Endothelial cell (in vitro differentiated cells): ENCODE results near the gene CLCA1. TPM values are rescaled to one million over a fixed set of nuclear protein-coding genes. Genes with fewer than 3 reads are reported as not detected.

Experiments used
- DNase-seq: peaks from one replicate; pipeline ENCODE4 v3.0.0; 2021; ENCODE audit warnings: low spot score
- H3K27ac Mint-ChIP-seq: one replicate; pipeline ENCODE4 v1.8.0; 2021; ENCODE audit warnings: mixed read lengths, inconsistent platforms; ENCODE audit not compliant: unreplicated experiment
- H3K27me3 Mint-ChIP-seq: one replicate; pipeline ENCODE4 v1.8.0; 2021; ENCODE audit warnings: mild to moderate bottlenecking, moderate library complexity, mixed read lengths, inconsistent platforms; ENCODE audit not compliant: unreplicated experiment
- H3K36me3 Mint-ChIP-seq: one replicate; pipeline ENCODE4 v1.8.0; 2021; ENCODE audit warnings: mild to moderate bottlenecking, low read depth, mixed read lengths, inconsistent platforms; ENCODE audit not compliant: unreplicated experiment
- H3K4me1 Mint-ChIP-seq: one replicate; pipeline ENCODE4 v1.8.0; 2021; ENCODE audit warnings: mild to moderate bottlenecking, mixed read lengths, inconsistent platforms; ENCODE audit not compliant: unreplicated experiment
- H3K4me3 Mint-ChIP-seq: one replicate; pipeline ENCODE4 v1.8.0; 2021; ENCODE audit warnings: mild to moderate bottlenecking, mixed read lengths, inconsistent platforms; ENCODE audit not compliant: unreplicated experiment
- H3K9me3 Mint-ChIP-seq: one replicate; pipeline ENCODE4 v1.8.0; 2021; ENCODE audit warnings: mixed read lengths, inconsistent platforms; ENCODE audit not compliant: unreplicated experiment
- long read RNA-seq: library from polyadenylated mRNA; unstranded; transcript quantifications from one replicate; pipeline ENCODE4 v2.0.0, GENCODE V29; 2020; ENCODE audit not compliant: unreplicated experiment
- total RNA-seq: library from RNA; stranded (reverse); fragmentation: NEBNext Ultra II Directional; extraction: Animal tissue kit (Norgen Biotek cat#: 25700); gene quantifications from one replicate; pipeline ENCODE4 v1.2.1, GENCODE V29; 2021; ENCODE audit not compliant: unreplicated experiment
- TF ChIP-seq, protein P1 (sequence below): fragments of 200-600 bp; sonication (generic); IDR thresholded peaks from one replicate; pipeline ENCODE4 v1.5.0; 2021; ENCODE audit warnings: antibody characterized with exemption; ENCODE audit not compliant: unreplicated experiment

The CLCA1 gene, protein sequence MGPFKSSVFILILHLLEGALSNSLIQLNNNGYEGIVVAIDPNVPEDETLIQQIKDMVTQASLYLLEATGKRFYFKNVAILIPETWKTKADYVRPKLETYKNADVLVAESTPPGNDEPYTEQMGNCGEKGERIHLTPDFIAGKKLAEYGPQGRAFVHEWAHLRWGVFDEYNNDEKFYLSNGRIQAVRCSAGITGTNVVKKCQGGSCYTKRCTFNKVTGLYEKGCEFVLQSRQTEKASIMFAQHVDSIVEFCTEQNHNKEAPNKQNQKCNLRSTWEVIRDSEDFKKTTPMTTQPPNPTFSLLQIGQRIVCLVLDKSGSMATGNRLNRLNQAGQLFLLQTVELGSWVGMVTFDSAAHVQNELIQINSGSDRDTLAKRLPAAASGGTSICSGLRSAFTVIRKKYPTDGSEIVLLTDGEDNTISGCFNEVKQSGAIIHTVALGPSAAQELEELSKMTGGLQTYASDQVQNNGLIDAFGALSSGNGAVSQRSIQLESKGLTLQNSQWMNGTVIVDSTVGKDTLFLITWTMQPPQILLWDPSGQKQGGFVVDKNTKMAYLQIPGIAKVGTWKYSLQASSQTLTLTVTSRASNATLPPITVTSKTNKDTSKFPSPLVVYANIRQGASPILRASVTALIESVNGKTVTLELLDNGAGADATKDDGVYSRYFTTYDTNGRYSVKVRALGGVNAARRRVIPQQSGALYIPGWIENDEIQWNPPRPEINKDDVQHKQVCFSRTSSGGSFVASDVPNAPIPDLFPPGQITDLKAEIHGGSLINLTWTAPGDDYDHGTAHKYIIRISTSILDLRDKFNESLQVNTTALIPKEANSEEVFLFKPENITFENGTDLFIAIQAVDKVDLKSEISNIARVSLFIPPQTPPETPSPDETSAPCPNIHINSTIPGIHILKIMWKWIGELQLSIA
- total RNA-seq, result not detected
- long read RNA-seq, result 0 reads

DNA sequence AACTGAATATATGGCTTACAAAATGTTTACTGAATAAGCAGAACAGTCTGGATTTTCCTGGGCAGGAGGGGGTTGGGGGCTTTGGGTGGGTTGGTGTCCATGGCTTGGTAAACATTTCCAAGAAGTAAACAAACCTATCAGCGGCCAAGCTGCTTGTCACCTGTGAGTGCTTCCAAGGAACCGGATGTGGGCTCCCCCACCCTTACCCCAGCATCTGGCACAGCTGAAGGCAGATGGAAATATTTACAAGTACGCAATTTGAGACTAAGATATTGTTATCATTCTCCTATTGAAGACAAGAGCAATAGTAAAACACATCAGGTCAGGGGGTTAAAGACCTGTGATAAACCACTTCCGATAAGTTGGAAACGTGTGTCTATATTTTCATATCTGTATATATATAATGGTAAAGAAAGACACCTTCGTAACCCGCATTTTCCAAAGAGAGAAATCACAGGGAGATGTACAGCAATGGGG is at the start of gene CLCA1:
Gene CLCA1 (plus strand): TSS at position 427 of the 477 bp plus-strand sequence. CDS start 45 bp downstream, at position 472.
- Mint-ChIP-seq H3K9me3 (no peaks in the 10 kb centered on the region), H3K4me3 (no peak within 1 kb of the TSS), H3K27ac (no peak within 1 kb of the TSS), H3K4me1 (no peaks in the 10 kb centered on the region), H3K36me3 (no peaks in the 10 kb centered on the region), H3K27me3 (no peaks in the 10 kb centered on the region)
- TF ChIP-seq, protein P1, sequence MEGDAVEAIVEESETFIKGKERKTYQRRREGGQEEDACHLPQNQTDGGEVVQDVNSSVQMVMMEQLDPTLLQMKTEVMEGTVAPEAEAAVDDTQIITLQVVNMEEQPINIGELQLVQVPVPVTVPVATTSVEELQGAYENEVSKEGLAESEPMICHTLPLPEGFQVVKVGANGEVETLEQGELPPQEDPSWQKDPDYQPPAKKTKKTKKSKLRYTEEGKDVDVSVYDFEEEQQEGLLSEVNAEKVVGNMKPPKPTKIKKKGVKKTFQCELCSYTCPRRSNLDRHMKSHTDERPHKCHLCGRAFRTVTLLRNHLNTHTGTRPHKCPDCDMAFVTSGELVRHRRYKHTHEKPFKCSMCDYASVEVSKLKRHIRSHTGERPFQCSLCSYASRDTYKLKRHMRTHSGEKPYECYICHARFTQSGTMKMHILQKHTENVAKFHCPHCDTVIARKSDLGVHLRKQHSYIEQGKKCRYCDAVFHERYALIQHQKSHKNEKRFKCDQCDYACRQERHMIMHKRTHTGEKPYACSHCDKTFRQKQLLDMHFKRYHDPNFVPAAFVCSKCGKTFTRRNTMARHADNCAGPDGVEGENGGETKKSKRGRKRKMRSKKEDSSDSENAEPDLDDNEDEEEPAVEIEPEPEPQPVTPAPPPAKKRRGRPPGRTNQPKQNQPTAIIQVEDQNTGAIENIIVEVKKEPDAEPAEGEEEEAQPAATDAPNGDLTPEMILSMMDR, result no peak
- no peak for DNase-seq

DNA sequence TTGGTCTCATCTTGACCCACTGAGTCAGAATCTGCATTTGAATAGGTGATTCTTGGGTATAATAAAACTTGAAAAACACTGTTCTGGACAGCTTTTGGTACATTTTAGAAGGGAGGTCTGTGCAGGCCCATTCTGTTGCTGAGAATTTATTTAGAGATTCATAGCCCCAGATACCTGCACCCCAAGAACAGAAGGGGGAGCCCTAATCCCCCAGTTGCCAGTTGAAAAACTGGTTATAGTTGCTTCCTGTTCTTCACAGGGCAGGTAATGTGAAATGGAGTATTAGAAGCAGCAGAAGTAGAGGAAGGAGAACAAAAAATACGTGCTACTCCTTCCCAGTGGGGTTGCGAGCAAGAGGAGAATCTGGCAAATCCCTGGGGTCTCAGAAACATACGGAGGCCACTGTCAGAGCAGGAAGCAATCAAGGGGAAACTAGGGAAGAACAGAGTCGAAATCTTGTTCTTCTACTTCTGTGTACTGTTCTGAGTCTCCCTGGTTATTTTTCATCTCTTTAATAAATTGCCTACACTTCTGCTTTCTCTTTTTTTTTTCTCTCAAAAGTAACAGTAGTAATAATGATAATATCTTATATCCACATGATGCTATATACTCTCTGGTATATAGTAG is 49.3 kb upstream of the CLCA1 start:
- Mint-ChIP-seq H3K4me3 (no peak overlapping the region), H3K9me3 (no peaks in the 10 kb centered on the region), H3K27me3 (peaks cover 3% of the 10 kb centered on the region), H3K36me3 (no peaks in the 10 kb centered on the region), H3K27ac (no peak overlapping the region), H3K4me1 (peaks cover 8% of the 10 kb centered on the region)
- TF ChIP-seq, protein P1, result no peak
- no peak for DNase-seq

DNA sequence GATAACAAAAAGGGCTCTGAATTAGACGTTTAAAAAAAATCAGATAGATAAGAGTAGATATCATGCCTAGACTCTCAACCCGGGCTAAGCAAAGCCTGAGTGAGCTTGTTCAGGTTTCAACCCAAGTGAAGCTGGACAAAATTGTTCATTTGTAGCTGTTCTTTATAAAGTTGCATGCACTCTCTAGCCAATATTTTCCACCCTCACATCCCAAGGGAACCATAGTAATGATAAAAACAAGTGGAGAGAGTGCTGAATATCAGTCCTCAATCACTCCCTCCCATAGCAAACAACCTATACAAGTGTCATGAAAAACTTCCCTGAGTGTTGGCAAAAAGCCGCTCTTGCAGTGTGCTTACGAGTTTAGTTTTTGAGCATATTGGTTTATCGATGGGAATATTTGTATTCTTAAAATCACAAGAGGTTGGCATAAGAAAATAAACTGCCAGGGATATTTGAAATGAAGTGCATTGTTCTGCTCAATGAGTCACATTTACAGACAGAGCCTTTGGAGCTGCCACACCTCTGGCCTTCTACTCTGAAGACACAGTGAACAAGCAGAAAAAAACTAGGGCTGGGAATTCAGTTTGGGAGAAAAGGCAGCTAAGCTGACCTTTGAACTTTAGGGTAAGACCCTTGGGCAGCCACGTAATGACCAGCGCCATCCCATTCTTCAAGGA is 47.0 kb upstream of the CLCA1 start:
- Mint-ChIP-seq H3K36me3 (no peaks in the 10 kb centered on the region), H3K4me1 (peaks cover 8% of the 10 kb centered on the region), H3K27me3 (peaks cover 3% of the 10 kb centered on the region), H3K4me3 (no peak overlapping the region), H3K27ac (no peak overlapping the region), H3K9me3 (no peaks in the 10 kb centered on the region)
- TF ChIP-seq, protein P1, result no peak
- no peak for DNase-seq

DNA sequence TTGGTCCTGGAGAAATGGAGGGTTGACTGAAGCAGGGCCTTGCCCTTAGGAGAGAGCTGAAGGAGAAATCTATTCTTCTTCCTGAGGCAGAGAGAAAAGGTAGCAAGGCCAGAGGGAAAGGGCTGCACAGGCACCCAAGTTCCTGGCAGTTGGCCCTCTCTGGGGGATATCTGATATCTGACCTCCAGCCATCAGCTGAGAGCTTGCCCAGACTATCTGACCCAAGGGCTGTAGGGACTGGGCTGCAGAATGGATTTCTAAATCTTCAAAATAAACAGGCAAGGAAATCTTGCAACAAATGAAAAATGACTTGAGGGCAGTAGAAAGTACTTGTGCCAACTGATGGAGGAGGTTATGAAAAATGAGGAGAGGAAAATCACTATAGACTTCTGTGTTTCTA is 45.3 kb upstream of the CLCA1 start:
- H3K9me3 Mint-ChIP-seq, result no peaks in the 10 kb centered on the region
- no peak overlapping the region for H3K27ac Mint-ChIP-seq
- peaks cover 3% of the 10 kb centered on the region for H3K27me3 Mint-ChIP-seq
- TF ChIP-seq, protein P1, result no peak
- no peaks in the 10 kb centered on the region for H3K36me3 Mint-ChIP-seq
- H3K4me3 Mint-ChIP-seq, result no peak overlapping the region
- DNase-seq, result no peak
- peaks cover 3% of the 10 kb centered on the region for H3K4me1 Mint-ChIP-seq
